ENCODE results near the gene MISP3.

GRCh38 chr19:14072535-14073260, at the start of gene MISP3:
- TF ChIP-seq ZNF124 (CRISPR knock-in tag; IDR thresholded peaks at IDR 0.05) (no peak), ELK1 (CRISPR knock-in tag; IDR thresholded peaks at IDR 0.05) (no peak), CTCF (IDR thresholded peaks at IDR 0.05 in 2 of 3, conservative IDR thresholded peaks at IDR 0.05 in 1 of 3; ENCODE audit: insufficient read depth in 2 of 3, low read depth in 1 of 3, low read length in 3 of 3) (no peak), ZKSCAN1 (IDR thresholded peaks at IDR 0.05; ENCODE audit: low read depth, low read length) (no peak)
